Kidney glomerular epithelial cell (primary cell): ENCODE data around the gene OR10G7.
"Not testable (repeated sequence)": the region's sequence is repeated elsewhere in the genome, so short reads cannot be mapped to it uniquely, and the experiment has no call there.

Experiments used
- DNase-seq: peaks from one replicate; lab custom pipeline; 2025; lab: John Stamatoyannopoulos, UW

Gene OR10G7

DNA sequence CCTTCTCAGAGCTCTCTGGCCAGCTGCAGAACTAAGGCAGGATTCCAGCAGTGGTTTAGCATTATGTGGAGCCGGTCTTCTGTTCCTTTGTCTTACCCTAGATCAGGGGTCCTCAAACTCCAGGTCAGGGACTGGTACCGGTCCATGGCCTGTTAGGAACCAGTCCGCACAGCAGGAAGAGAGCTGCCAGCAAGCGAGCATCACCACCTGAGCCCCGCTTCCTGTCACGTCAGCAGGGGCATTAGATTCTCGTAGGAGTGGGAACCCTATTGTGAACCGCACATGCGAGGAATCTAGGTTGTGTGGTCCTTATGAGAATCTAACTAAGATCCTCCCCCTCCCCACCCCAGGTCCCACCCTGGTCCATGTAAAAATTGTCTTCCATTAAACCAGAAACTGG is 1.6 kb downstream of the OR10G7 start:
- DNase-seq, result no peak

DNA sequence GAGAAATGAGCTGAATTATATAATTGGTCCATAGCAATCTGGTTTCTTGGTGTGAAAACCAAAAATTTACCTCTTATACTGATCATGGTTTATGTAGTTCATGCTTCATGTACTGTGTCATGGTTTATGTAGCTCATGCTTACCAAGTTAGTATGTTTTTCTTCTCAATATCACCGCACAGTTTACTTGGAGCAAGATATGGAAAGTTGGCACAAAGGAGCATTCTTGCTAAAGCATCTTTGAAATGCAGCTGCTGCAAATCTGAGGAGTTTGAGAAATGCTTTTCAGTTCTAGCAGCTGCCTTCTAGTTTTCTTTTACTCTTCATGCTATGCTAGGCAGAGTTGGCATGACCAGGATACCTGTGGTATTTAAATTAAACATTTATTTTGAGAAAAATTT is 4.5 kb downstream of the OR10G7 start:
- DNase-seq, result no peak

DNA sequence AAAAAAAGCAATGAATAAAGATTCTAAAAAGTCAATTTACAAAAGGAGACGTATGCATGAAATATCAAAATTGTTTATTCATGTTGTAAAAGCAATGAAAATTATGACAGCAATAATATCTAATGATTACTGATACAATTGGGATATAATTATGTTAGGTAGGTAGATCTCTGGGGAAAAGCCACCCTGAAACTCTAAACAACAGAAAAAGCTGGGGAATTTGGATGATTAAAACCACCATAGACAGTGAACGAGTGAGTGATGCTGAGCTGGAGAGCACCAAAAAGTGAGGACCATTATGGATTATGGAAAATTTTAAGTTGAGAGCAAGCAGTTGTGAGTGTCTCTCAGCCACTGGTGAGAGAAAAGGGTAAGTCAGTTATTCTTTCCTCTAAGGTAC is 14.6 kb downstream of the OR10G7 start, which contains the start of gene OR10G8:
OR10G8 (plus strand) TSS at position 301 of the 400 bp plus-strand sequence. CDS start 2,825 bp downstream, outside the sequence.
- no peak for DNase-seq

DNA sequence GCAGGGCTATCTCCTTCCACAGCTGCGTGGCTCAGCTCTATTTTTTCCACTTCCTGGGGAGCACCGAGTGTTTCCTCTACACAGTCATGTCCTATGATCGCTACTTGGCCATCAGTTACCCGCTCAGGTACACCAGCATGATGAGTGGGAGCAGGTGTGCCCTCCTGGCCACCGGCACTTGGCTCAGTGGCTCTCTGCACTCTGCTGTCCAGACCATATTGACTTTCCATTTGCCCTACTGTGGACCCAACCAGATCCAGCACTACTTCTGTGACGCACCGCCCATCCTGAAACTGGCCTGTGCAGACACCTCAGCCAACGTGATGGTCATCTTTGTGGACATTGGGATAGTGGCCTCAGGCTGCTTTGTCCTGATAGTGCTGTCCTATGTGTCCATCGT is 25.3 kb downstream of the OR10G7 start:
- not testable (repeated sequence) for DNase-seq

DNA sequence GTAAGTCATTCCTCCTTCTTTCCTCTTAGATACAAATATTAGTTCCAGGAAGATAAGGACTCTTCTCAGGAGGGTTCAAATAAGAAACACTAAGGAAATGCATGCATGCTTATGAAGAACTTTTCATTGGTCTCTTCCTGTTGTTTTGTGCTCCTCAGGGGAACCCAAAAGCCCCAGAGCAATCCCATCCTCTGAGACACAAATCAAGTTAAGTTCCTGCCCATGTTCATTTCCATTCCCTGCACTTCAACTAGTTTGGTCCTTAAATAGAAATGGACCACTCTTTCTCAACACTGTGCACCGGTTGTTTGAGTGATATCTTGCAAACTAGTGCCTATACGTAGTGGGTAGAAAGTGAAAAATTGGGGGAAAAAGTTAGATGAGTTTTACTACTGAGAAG is 28.4 kb downstream of the OR10G7 start, which contains the start of gene OR10G4:
OR10G4 (plus strand) TSS at position 301 of the 400 bp plus-strand sequence. CDS start 2,578 bp downstream, outside the sequence.
- no peak for DNase-seq

DNA sequence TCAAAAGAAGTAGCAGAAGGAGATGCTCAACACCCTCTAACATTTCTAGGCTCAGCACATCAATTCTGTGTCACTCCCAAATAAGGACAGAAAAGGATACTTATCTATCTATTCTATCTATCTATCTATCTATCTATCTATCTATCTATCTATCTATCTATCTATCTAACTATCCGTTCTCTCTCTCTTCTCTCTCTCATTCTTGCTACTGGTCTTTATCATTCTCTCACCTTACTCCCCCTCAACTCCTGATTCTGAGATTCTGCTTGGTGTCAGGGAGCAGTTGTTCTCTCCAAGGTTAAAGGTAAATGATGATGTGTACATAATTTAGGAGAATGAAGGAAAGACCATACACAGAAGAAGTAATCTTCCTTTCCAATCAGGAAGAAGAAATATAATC is 46.0 kb downstream of the OR10G7 start, which contains the start of gene OR10G6:
OR10G6 (minus strand) TSS at position 43 of the 400 bp plus-strand sequence; CDS start at position 43, 0 bp downstream.
- no peak for DNase-seq
